ENCODE data around the gene FBXO3.
"Not testable (repeated sequence)": the region's sequence is repeated elsewhere in the genome, so short reads cannot be mapped to it uniquely, and the experiment has no call there.

The FBXO3 gene

GRCh38 chr11:33770236-33770635 is 4.1 kb downstream of the FBXO3 start:
- no peak for DNase-seq

GRCh38 chr11:33769542-33769941 is 4.8 kb downstream of the FBXO3 start:
- no peak for DNase-seq

GRCh38 chr11:33767624-33768023 is 6.7 kb downstream of the FBXO3 start:
- DNase-seq, result no peak

- DNase-seq, result no peak
Measured at GRCh38 chr11:33766085-33766484, 8.2 kb downstream of the FBXO3 start.

- DNase-seq, result no peak
Measured at GRCh38 chr11:33761471-33761870, 12.8 kb downstream of the FBXO3 start.

- DNase-seq, result no peak
Measured at GRCh38 chr11:33753304-33753967, 20.9 kb downstream of the FBXO3 start.

- no peak for DNase-seq
Measured at GRCh38 chr11:33751878-33752277, 22.4 kb downstream of the FBXO3 start.

GRCh38 chr11:33747979-33748378 is 26.3 kb downstream of the FBXO3 start:
- DNase-seq, result no peak

GRCh38 chr11:33743291-33743690 is 31.0 kb downstream of the FBXO3 start:
- no peak for DNase-seq

GRCh38 chr11:33742249-33742851 is 32.0 kb downstream of the FBXO3 start:
- no peak for DNase-seq

- DNase-seq, result no peak
Measured at GRCh38 chr11:33741806-33742205, 32.5 kb downstream of the FBXO3 start.

- DNase-seq, result no peak
Measured at GRCh38 chr11:33737362-33737821, 36.9 kb downstream of the FBXO3 start.

- peak; percentile 58 to 82 for DNase-seq
Measured at GRCh38 chr11:33736148-33736812, 38.0 kb downstream of the FBXO3 start, which contains the start of gene CD59. Gene CD59, minus strand, starts transcription at chr11:33736423. Its CDS starts 13,978 bp downstream, at chr11:33722445.

GRCh38 chr11:33735271-33736147 is 38.8 kb downstream of the FBXO3 start:
- DNase-seq, result no peak

GRCh38 chr11:33734441-33735270 is 39.7 kb downstream of the FBXO3 start:
- DNase-seq, result no peak

GRCh38 chr11:33733980-33734379 is 40.3 kb downstream of the FBXO3 start:
- no peak for DNase-seq

GRCh38 chr11:33731723-33732531 is 42.4 kb downstream of the FBXO3 start:
- no peak for DNase-seq

- no peak for DNase-seq
Measured at GRCh38 chr11:33730716-33731115, 43.6 kb downstream of the FBXO3 start.

GRCh38 chr11:33729072-33729664 is 45.2 kb downstream of the FBXO3 start:
- DNase-seq, result not testable (repeated sequence)

- not testable (repeated sequence) for DNase-seq
Measured at GRCh38 chr11:33727539-33727938, 46.8 kb downstream of the FBXO3 start.

GRCh38 chr11:33725496-33725895 is 48.8 kb downstream of the FBXO3 start:
- DNase-seq, result no peak
